ENCODE measurements around the gene LCN1. TPM values are rescaled to one million over a fixed set of nuclear protein-coding genes. Genes with fewer than 3 reads are reported as not detected.

Gene LCN1
- total and polyA plus RNA-seq, 2 of the 8 experiments (the other 6 are each of a cell fraction or from before 2014, with no cell fraction given): not detected

- no peak overlapping the region; the same call in 1 of the 2 replicates for H4K8ac ChIP-seq (ENCODE audit: extremely low read depth, insufficient read depth, low read length)
- no peak overlapping the region for H3K9ac ChIP-seq (replicated peaks in 1 of 4; ENCODE audit: extremely low read depth in 1 of 4, low read depth in 3 of 4, low read length in 3 of 4)
- DNase-seq (ENCODE audit: low read depth in 1 of 2, low spot score in 2 of 2) (no peak), FAIRE-seq (no peak)
- POLR2A ChIA-PET (ENCODE audit: partially characterized antibody): interaction anchor here (1.1 to 2.3 kb wide), 4 partner anchors 12 to 360 kb away, joined by 4 to 8 read pairs (median 5); no protein-coding TSS in a partner anchor
- no peak overlapping the region for H3K18ac ChIP-seq (ENCODE audit: extremely low read depth, low read length)
- peaks cover 15 to 18% of the 10 kb centered on the region in 2 experiments for H4K20me1 ChIP-seq (replicated peaks in 1 of 2; ENCODE audit: control insufficient read depth in 1 of 2, insufficient read depth in 2 of 2, low read length in 2 of 2)
- H3K4me2 ChIP-seq (ENCODE audit: insufficient read depth in 1 of 2, low read depth in 2 of 2, low read length in 2 of 2): no peak overlapping the region
- 0 out of 2 replicates have a peak, but pooled peaks cover 3% of the 10 kb centered on the region for H3K79me1 ChIP-seq (ENCODE audit: low read depth, low read length)
- peaks cover 8% of the 10 kb centered on the region; the same call in 1 of the 2 replicates for H3K23me2 ChIP-seq (ENCODE audit: low read depth, low read length)
- no peak overlapping the region for H2BK12ac ChIP-seq (ENCODE audit: low read depth, low read length)
- H2AFZ ChIP-seq (ENCODE audit: low read length): no peak overlapping the region
- no peak overlapping the region for H2BK20ac ChIP-seq (ENCODE audit: low read length)
- no peak overlapping the region for H3K23ac ChIP-seq (ENCODE audit: insufficient read length)
- H3K79me2 ChIP-seq (ENCODE audit: control insufficient read depth in 1 of 2, insufficient read depth in 2 of 2, low read length in 2 of 2): peaks cover 0 to 16% of the 10 kb centered on the region in 2 experiments; a peak in 2 of 4 replicates
- no peak overlapping the region for H2BK15ac ChIP-seq (ENCODE audit: low read length)
- H4K91ac ChIP-seq (replicated peaks; ENCODE audit: insufficient read length, low read length): no peak overlapping the region
- CTCF ChIA-PET (ENCODE audit: partially characterized antibody): interaction anchor here (0.7 to 2.4 kb wide), 16 partner anchors 11 to 383 kb away, joined by 3 to 14 read pairs (median 4); no protein-coding TSS in a partner anchor
- H3K27ac ChIP-seq (ENCODE audit: low read depth, low read length): no peak overlapping the region
- no peaks in the 10 kb centered on the region; a peak in 1 of 7 replicates for H3K27me3 ChIP-seq (replicated peaks in 1 of 4; ENCODE audit: control insufficient read depth in 3 of 4, extremely low read depth in 1 of 4, insufficient read depth in 3 of 4, low read length in 3 of 4)
- 96% methylated on average over 36 of the region's 41 CpGs; no CpG with 5 or more reads in 1 of the 2 experiments for WGBS, 2 experiments (ENCODE audit: extremely low coverage in 1 of 2, insufficient coverage in 1 of 2, insufficient read length in 1 of 2, insufficient replicate concordance in 2 of 2, low coverage in 1 of 2, low lambda C conversion rate in 2 of 2, missing lambda C conversion rate in 1 of 2)
- no peak overlapping the region for H2BK120ac ChIP-seq (replicated peaks; ENCODE audit: low read depth, low read length)
- H3K14ac ChIP-seq (ENCODE audit: insufficient read length): no peak overlapping the region
- peaks cover 0 to 19% (median 12%) of the 10 kb centered on the region in 4 experiments; a peak in 6 of 7 replicates for H3K4me1 ChIP-seq (replicated peaks in 1 of 4; ENCODE audit: control insufficient read depth in 3 of 4, insufficient read depth in 4 of 4, low read length in 3 of 4)
- TF ChIP-seq SRF (IDR thresholded peaks at IDR 0.05; ENCODE audit: low read depth, low read length) (no peak), POLR2A (IDR thresholded peaks at IDR 0.05; ENCODE audit: control extremely low read depth in 1 of 2, low read depth in 2 of 2, low read length in 2 of 2) (peak in 1 of 2 experiments; percentile 53; a peak in 2 of 3 replicates), POLR2AphosphoS5 (IDR thresholded peaks at IDR 0.05; ENCODE audit: low read depth, low read length) (peak; percentile 28; the same call in 1 of the 2 replicates)
- peaks cover 8 to 30% (median 20%) of the 10 kb centered on the region in 4 experiments; a peak in 7 of 8 replicates for H3K36me3 ChIP-seq (ENCODE audit: control insufficient read depth in 2 of 4, insufficient read depth in 4 of 4, low read length in 3 of 4)
- no peak overlapping the region for H3K56ac ChIP-seq (replicated peaks; ENCODE audit: insufficient read length, low read depth, low read length)
- no peak overlapping the region for H4K5ac ChIP-seq (ENCODE audit: insufficient read length, low read depth, low read length)
- no peak overlapping the region for H3K4ac ChIP-seq (replicated peaks; ENCODE audit: insufficient read length, low read depth, low read length)
- no peak overlapping the region; the same call in 1 of the 2 replicates for H2BK5ac ChIP-seq (ENCODE audit: low read depth, low read length)
- H2AK5ac ChIP-seq (ENCODE audit: low read depth, low read length): no peak overlapping the region
- no peaks in the 10 kb centered on the region for H3K9me3 ChIP-seq (ENCODE audit: insufficient read depth in 2 of 2, low read depth in 1 of 2, low read length in 1 of 2)
- no peak overlapping the region for H3K4me3 ChIP-seq (ENCODE audit: extremely low read depth in 1 of 4, insufficient read depth in 2 of 4, low read depth in 3 of 4, low read length in 4 of 4)
These were observed 17.6 kb upstream of the LCN1 start for GRCh38 chr9:135503371-135504261.

Data from H1 (cell line).